Posterior cingulate gyrus (tissue), 11 donors: ENCODE measurements around the gene DDX31.
"Not testable (repeated sequence)": the region's sequence is repeated elsewhere in the genome, so short reads cannot be mapped to it uniquely, and the experiment has no call there.

Experiments
- DNase-seq, 10 donors: peaks; one replicate each; pipeline versions ENCODE4 v3.0.0 to v3.0.0-alpha.2; 2020 to 2021; ENCODE audit warnings: mixed read lengths in 3 of 10
- intact Hi-C: fragments of 100-400 bp; cut with DNase I; formaldehyde crosslinking; loops from one replicate; pipeline ENCODE4 v1.15.1; 2023

The DDX31 gene

DNA sequence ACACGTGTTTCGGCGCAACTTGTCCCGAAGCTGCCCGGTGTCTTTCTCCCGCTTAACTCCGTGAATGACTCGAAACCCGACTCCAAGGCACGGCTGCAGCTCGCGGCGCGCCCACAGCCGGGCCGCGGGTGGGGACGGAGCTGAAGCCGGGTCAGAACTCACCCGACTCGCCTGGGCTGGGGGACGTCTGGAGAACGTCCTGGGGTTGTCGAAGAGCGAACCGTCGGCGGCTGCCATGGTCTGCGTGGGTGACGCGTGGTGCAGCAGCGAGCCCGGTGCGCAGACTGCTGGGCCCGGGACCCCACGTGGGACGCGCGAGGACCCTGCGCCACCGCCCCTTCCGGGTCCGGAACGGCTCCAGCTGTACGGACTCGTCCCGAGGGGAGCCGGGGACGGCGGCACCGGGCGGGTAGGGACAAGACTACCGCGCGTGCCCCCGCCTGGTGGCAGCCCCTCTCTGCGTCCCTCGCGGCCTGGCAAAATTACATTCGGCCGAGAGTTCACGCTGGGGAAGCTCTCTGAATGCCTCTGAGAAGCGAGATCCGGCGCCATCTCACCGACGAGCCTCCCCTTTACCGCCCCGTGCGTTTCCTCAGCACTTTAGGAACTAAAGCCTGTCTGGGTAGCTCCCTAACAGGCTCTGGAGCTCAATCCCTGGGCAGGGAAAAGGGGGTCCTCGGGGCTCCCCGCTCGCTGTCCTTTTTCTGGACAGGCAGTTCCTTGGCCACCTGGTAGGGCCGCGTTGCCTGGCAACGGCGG is at the start of gene DDX31:
Gene DDX31, minus strand, starts transcription at position 286 of the 759 bp plus-strand sequence. Its CDS starts 49 bp downstream, at position 237.
- intact Hi-C loops: loop anchor here (10.0 kb wide), 1 partner anchor 125 kb away; no protein-coding TSS in a partner anchor
- peak; percentile 78 to 98 (median 86) for DNase-seq

DNA sequence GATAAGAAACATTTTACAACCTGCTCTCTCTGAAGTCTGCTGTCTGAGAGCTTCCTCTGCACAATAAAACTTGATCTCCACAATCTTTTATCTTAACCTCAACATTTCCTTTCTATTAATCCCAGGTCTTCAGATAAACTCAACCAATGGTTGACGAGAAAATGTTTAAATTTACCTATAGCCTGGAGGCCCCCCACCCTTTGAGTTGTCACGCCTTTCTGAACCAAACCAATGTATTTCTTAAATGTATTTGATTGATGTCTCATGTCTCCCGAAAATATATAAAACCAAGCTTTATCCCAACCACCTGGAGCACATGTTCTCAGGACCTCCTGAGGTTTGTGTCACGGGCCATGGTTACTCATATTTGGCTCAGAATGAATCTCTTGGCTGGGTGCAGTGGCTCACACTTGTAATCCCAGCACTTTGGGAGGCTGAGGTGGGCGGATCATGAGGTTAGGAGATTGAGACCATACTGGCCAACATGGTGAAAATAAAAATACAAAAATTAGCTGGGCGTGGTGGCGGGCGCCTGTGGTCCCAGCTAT is 48.7 kb upstream of the DDX31 start:
- intact Hi-C loops, DNase-seq: not testable (repeated sequence)

DNA sequence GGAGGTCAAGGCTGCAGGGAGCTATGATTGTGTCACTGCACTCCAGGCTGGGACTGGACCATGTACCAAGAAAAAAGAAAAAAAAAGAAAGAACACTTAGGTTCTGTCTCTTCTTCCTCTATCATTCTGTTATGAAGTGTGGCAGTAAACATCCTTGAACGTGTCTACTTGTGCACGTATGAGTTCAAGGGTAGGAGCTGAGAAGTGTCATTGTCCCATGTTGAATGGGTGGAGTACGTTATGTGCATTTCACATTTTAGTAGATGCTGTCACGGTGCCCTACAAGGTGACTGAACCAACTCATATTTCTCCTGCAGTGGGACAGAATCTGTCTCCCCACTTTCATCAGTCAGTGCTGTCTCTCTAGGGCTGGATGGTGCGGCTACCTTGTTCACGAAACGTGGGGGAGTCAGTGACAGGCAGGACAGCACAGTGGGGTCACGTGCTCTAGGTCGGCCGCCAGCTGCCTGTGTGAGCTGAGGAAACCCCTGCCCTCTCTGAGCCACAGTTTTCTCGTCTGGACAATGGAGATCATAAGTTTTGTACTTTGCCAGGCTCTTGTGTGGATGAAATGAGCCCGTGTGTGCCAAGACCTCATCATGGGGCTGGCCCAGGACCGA is 47.7 kb upstream of the DDX31 start:
- DNase-seq: no peak
- intact Hi-C loops: no loop called here

DNA sequence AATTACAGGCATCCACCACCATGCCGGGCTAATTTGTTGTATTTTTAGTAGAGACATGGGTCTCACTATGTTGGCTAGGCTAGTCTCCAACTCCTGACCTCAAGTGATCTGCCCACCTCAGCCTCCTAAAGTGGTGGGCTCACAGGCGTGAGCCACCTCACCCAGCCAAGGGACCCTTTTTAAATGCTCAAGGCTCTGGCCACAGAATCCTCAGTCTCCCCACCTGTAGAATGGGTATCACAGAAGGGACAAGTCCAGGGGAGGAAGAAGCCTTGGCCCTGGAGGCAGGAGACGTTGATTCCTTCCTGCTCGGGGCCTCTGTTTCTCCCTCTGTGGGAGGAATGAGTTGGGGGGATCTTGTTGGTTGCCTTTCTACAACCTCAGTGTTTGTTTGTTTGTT is 46.2 kb upstream of the DDX31 start:
- no peak for DNase-seq
- intact Hi-C loops: no loop called here

DNA sequence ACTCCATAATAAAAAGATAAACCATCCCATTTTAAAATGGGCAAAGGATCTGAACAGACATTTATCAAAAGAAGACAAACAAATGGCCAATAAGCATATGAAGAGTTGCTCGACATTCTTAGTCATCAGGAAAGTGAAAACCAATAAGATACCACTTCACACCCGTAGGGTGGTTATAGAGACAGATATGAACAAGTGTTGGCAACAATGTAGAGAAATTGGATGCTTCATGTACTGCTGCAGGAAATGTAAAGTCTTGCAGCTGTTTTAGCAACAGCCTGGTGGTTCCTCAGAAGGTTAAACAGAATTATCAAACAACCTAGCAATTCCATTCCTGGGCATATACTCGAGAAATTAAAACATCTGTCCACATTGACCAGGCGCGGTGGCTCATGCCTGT is 43.0 kb upstream of the DDX31 start:
- intact Hi-C loops: no loop called here
- no peak for DNase-seq

DNA sequence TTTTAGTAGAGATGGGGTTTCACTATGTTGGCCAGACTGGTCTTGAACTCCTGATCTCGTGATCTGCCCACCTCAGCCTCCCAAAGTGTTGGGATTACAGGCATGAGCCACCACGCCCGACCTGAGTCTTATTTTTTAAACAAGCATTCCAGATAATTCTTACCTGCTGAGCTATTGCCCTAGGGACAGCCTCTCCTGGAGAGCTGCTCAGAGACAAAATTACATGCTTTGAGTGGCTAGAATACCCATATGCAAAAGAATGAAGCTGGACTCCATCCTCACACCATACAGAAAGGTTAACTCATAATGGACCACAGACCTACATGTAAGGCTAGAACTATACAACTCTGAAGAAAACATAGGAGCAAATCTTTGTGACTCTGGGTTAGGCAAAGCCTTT is 42.1 kb upstream of the DDX31 start:
- intact Hi-C loops: no loop called here
- DNase-seq: no peak

DNA sequence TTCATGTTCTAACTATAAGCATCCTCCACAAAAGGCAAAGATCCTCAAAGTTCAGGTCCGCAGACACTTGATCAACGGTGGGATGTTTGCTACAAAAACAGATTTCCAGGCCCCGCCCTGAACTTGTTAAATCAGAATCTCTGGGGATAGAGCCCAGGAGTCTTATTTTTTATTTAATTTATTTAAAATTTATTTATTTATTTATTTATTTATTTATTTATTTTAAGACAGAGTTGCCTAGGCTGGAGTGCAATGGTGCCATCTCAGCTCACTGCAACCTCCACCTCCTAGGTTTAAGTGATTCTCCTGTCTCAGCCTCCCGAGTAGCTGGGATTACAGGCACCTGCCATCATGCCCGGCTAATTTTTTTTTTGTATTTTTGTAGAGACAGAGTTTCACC is 41.4 kb upstream of the DDX31 start:
- intact Hi-C loops, DNase-seq: not testable (repeated sequence)

DNA sequence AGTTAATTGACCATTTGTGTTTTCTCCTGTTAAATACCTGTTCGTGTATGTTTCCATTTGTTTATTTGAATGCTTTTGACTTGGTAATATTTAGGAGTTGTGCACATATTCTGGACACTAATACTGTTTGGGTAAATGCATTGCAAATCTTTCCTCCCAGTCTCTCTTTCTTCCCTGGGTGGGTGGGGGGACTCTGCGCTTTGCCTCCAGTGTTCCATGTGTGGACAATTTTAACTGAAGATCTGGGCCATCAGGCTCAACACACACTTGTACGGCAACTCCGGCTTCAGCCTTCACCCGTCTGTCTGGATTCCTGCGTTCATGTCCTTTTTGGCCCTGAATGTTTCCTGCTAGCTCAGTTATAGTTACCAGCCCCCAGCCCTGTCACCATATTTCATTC is 40.5 kb upstream of the DDX31 start:
- intact Hi-C loops: no loop called here
- DNase-seq: no peak

DNA sequence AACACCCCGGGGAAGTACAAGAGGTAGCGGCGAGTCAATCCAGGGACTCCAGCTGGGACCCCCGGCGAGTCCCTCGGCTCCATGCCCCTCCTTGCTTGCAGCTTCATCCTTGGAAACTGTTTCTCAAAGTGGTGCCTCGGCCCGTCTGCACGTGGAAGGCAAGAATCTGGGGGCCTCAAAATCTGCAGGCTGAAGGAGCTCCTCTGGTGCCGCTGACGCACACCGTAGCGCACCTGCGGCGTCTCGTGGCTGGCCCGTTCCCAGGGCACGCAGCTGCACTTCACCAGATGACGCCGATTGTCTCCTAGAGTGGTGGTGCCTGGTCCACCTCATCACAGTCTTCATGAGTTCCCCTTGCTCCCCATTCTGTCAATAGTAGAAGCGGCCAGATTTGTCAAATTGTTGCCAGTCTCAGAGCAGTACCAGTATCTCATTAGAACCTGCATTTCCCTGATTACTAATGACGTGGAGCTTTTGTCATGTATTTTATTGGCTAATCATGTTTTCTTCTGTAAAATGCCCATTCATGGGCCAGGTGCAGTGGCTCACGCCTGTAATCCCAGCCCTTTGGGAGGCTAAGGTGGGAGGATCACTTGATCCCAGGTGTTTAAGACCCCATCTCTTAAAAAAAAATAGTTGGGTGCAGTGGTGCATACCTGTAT is 39.1 kb upstream of the DDX31 start:
- DNase-seq: no peak
- intact Hi-C loops: no loop called here

DNA sequence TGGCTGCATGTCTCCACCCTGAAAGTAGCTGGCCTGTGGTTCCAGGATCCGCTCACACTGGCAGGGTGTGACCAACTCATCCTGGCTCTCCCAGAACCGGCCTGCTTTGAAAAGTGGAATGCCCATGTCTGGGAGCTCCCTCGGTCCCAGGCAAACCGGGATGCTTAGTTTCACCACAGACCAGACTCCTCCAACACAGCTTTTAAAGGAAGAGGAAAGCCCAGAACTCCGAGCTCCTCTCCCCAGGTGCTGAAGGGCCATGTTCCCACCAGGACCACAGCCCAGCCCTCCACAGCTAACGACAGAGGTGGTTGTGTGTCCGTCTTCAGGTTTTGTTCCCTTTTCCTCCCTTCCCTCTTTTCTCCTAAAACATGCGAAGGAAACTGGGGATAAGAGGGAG is 38.5 kb upstream of the DDX31 start:
- DNase-seq: no peak
- intact Hi-C loops: no loop called here

DNA sequence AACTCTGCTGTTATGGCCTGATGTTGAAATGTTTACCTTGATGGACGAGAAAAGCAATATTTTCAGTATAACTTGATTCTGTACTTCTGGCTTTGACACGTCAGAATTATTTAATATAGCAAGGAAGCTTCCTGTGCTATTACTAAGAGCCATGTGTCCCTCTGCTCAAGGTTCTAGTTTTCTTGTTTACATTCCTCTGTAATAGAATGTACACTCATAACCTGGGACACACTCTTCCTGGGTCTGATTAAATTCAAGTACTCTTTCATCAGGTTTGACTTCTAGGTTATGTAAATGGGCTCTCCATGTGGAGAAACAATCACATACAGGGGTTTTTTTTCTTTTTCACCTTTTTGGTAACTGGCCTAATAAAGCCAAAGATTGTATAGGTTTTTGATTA is 33.6 kb upstream of the DDX31 start:
- intact Hi-C loops: no loop called here
- no peak for DNase-seq

DNA sequence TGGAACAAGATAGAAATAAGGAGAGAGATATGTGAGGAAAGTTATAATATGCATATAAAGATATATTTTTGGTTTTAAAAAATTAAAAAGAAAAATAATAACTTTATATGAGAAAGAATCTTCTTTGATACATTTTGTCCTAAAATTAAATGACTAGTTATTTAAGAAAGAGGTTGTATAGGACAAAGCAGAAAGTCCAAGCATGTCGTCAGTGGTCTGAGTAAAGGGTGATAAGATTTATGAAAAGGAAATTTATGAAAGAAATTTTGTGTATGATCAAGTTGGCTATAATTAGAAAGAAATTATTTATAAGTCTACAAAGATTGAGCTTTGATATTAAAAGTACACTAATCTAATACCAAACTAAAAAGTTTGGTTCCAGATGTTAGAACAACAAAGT is 32.5 kb upstream of the DDX31 start:
- intact Hi-C loops: no loop called here
- no peak for DNase-seq

DNA sequence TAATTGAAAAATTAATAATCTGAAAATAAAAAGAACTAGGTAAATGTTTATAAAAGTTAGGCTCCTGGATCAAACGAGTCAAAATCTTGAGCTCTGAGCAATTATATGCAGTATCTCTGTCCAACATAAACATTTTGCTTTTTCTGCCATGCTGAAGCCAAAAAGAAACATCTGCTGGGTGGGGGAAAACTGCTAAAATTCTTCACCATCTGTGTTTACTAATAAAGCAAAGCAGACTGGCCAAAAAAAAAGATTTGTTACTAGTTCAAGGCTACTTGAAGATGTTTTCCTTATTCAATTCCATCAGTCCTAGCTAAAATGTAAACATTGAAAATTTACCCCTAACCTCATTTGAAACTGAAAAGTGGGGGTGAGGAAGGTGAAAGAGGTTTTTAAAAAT is 30.2 kb upstream of the DDX31 start:
- intact Hi-C loops: no loop called here

DNA sequence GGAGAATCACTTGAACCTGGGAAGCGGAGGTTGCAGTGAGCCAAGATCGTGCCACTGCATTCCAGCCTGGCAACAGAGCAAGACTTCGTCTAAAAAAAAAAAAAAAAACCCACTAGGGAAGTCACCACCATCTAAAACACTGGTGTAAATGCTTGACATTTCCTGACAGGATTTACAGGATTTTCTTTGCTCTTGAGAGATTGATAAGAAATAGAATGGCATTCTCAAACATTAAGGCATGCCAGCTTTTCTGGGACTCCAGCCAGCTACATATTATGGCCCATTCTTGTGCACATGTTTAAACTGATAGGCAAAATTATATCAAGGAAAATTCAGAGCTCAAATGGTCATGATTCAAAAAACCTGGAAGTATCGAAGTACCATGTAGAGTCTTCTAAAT is 29.2 kb upstream of the DDX31 start:
- intact Hi-C loops: no loop called here
- DNase-seq: no peak

More for the DNA sequence above, 30.2 kb upstream of the DDX31 start:
- no peak for DNase-seq

DNA sequence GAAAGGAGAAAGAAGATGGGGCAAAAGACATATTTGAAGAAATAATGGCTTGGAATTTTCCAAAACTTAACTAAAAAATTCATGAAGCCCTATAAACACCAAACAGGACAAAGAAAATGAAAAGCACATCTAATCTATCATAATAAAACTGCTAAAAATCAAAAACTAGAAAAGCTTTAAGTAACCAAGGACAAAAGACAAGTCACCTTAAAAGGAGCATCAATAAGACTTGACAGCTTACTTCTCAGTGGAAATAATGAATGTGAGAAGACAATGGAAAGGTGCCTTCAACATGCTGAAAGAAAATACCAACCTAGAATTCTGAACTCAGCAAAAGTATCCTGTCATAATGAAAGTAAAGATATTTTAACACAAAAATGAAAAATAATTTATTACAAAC is 27.4 kb upstream of the DDX31 start:
- no peak for DNase-seq
- intact Hi-C loops: no loop called here

DNA sequence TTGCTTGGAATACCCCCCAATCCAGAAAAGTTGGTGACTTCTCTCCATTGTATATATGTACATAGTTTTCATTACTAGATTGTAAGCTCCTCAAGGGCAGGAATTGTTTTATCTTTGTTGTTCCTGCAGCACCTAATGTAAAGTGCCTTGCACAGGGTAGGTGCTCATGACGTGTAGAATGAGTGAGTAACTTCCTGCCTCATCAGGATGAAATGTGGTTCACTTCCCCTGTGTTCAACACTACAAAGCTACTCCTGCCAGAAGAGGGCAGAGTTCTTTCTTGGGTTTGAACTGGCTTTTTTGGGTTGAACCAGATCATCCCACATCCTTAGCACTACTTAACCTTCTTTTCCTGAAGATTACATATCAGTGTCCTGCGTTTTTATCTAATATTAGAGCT is 24.4 kb upstream of the DDX31 start:
- intact Hi-C loops: no loop called here
- DNase-seq: no peak

DNA sequence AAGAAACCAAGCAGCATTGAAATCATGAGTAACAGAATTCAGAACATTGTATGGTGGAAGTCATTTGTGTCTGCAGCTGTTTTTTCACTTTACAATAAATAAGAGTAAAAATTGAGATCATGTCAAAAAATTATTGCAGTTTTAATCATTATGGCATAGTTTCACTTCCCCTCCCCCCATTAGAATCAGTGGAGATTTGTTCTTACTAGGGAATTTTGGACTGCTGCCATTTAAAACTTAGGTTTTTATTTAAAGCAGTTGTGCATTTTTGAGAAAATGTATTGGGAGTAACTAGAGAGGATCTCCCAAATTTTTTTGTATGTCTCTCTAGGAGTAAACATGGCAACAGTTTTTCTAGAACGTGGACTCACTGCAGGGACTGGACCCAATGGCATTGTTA is 20.9 kb upstream of the DDX31 start:
- no peak for DNase-seq
- intact Hi-C loops: no loop called here

DNA sequence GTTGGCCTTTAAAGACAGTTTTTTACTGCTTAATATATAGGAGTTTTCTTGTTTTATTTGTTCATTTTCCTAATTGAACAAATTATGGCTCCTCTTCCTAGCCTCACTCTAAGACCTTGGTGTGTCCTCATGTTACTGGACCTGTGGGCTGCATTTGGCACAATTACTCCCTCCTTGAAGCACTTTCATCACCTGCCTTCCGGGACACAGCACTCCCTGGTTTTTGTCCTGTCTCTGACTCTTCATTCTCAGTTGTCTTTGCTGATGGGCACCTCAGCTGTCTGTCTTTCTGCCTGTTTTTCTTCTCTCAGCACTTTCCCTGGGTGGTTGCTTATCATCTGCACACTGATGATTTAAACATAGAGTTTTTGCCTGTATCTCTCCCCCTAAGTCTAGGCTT is 14.1 kb upstream of the DDX31 start:
- no peak for DNase-seq
- intact Hi-C loops: no loop called here

DNA sequence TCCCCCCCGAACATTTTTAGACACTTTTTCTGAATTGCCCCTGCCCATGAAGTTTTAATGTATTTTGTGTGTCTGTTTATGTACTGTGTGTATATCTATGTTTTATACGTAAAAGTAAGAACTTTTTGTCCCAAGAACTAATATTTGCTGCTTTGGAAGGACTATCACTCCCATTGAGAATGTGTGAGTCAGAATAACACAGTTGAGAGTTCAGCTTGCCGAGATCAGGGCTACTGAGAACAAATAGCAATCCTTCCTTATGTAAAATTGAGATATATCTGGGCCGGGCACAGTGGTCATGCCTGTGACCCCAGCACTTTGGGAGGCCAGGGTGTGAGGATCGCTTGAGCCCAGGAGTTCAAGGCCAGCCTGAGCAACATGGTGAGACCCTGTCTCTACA is 11.8 kb upstream of the DDX31 start:
- intact Hi-C loops: no loop called here
- DNase-seq: no peak

DNA sequence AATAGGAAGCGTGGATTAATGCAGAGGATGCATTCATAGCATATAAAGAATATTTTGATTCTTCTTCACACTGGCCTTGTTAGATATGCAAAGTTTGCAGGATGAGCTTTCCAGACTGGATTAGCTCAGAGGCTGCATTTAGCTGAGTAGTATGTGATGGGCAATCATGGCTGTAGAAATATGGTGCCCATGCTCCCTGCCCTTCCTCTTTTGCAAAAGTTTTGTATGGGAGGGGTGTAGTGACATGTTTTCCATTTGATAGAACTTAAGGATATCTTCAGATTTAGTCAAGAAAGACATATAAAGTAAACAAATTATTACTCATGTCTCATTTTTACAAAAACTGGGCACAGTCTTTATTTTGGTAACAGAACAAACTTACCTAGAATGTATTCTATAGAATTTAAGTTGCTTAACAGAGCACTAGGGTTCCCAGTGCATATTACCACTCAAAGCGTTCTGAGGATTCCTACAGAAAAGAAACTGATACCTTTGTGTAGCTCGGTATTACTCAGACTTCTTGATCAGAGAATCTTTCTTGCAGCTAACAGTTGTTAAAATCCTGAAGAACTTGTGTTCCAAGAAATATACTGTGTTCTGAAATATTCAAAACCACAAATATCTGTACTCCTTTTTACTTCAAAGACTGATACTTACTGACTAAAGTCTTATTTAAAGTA is 10.3 kb upstream of the DDX31 start:
- DNase-seq: no peak
- intact Hi-C loops: loop anchor here (10.0 kb wide), 1 partner anchor 115 kb away; no protein-coding TSS in a partner anchor

DNA sequence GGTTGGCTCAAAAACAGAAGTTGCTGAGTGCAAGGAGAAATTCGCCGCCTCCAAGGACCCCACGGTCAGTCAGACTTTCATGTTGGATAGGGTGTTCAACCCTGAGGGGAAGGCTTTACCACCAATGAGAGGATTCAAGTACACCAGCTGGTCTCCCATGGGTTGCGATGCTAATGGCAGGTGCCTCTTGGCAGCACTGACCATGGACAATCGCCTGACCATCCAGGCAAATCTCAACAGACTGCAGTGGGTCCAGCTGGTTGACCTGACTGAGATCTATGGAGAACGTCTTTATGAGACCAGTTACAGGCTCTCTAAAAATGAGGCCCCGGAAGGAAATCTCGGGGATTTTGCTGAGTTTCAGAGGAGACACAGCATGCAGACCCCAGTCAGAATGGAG is 8.2 kb upstream of the DDX31 start:
- intact Hi-C loops: loop anchor here (10.0 kb wide), 1 partner anchor 117 kb away; no protein-coding TSS in a partner anchor
- DNase-seq: no peak
